HS-27A (cell line): ENCODE measurements around the gene SH3D19.

Experiments
- DNase-seq: peaks from one replicate; pipeline ENCODE4 v3.0.0-alpha.2; 2012; ENCODE audit warnings: low read depth, missing footprints

The SH3D19 gene

GRCh38 chr4:151197247-151197646 lies 128.2 kb downstream of the SH3D19 start:
- no peak for DNase-seq

- no peak for DNase-seq
Measured at GRCh38 chr4:151195801-151196200, 129.6 kb downstream of the SH3D19 start.

GRCh38 chr4:151193414-151193813 lies 132.0 kb downstream of the SH3D19 start:
- no peak for DNase-seq

GRCh38 chr4:151192556-151193235 lies 132.7 kb downstream of the SH3D19 start:
- no peak for DNase-seq

- no peak for DNase-seq
Measured at GRCh38 chr4:151184523-151185458, 140.6 kb downstream of the SH3D19 start.

GRCh38 chr4:151182455-151182996 lies 142.9 kb downstream of the SH3D19 start:
- DNase-seq: no peak

GRCh38 chr4:151176685-151177084 lies 148.7 kb downstream of the SH3D19 start:
- DNase-seq: no peak

- DNase-seq: no peak
Measured at GRCh38 chr4:151175754-151176631, 149.4 kb downstream of the SH3D19 start.

GRCh38 chr4:151175233-151175632 lies 150.2 kb downstream of the SH3D19 start:
- no peak for DNase-seq

GRCh38 chr4:151174784-151175183 lies 150.6 kb downstream of the SH3D19 start:
- no peak for DNase-seq

- no peak for DNase-seq
Measured at GRCh38 chr4:151173871-151174270, 151.5 kb downstream of the SH3D19 start.

GRCh38 chr4:151169900-151170299 lies 155.5 kb downstream of the SH3D19 start:
- DNase-seq: no peak

GRCh38 chr4:151169223-151169622 lies 156.2 kb downstream of the SH3D19 start:
- no peak for DNase-seq

- DNase-seq: no peak
Measured at GRCh38 chr4:151167561-151167960, 157.8 kb downstream of the SH3D19 start.

GRCh38 chr4:151166636-151167035 lies 158.8 kb downstream of the SH3D19 start:
- DNase-seq: no peak

GRCh38 chr4:151165205-151166000 lies 160.0 kb downstream of the SH3D19 start:
- DNase-seq: no peak

GRCh38 chr4:151163855-151164254 lies 161.6 kb downstream of the SH3D19 start:
- DNase-seq: no peak

- no peak for DNase-seq
Measured at GRCh38 chr4:151158979-151159378, 166.4 kb downstream of the SH3D19 start.

- no peak for DNase-seq
Measured at GRCh38 chr4:151157543-151157942, 167.9 kb downstream of the SH3D19 start.

- no peak for DNase-seq
Measured at GRCh38 chr4:151153585-151153984, 171.8 kb downstream of the SH3D19 start.

GRCh38 chr4:151152028-151152427 lies 173.4 kb downstream of the SH3D19 start:
- DNase-seq: no peak
